Measurements from ENCODE around the gene FUCA2.
"Not testable (repeated sequence)": the region's sequence is repeated elsewhere in the genome, so short reads cannot be mapped to it uniquely, and the experiment has no call there.

Gene FUCA2

DNA sequence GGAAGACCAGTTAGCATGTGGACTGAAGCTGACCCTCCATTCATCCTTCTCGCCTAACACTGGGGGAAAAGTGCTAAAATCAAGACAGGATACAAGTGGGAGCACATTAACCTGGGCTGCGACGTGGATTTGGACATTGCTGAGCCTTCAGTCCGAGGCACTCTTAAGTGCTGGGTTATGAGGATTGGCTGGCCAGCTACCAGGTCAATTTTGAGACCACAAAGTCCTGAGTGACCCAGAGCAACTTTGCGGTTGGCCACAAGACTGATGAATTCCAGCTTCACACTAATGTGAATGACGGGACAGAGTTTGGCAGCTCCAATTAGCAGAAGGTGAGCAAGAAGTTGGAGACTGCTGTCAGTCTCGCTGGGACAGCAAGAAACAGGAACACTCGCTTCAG lies 20.7 kb downstream of the FUCA2 start:
- DNase-seq, result no peak

DNA sequence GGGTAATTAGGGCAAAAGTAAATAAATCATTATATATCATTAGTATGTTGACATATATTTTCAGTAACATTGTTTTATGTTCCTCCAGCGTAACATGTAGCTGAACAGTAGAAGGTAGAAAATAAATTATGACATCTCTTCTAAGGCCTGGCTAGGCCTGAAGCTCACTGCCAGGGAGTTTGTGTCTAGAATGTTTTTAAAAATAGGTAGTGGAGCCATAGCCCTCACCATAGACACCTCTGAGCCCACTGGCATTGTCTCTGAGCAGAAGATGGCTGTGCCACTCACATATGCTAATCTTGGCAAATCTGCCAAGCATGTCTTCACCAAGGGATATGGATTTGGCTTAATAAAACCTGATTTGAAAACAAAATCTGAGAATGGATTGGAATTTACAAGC lies 21.3 kb downstream of the FUCA2 start:
- DNase-seq, result no peak

DNA sequence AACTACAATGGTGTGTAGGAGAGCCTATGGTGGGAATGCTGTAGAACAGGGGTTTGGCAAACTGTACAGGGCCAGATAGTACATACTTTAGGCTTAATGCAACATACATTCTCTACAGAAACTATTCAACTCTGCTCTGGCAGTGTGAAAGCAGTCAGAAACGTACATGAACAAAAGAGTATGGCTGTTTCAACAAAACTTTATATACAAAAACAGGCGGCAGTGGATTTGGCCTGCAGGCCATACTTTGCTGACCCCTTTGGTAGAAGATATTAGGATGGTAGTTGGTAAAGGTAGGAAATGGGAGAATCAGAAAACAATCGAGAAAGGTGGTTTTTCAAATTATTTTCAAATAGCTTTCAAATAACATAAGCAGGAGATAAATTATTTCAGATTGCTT lies 24.8 kb downstream of the FUCA2 start:
- no peak for DNase-seq

DNA sequence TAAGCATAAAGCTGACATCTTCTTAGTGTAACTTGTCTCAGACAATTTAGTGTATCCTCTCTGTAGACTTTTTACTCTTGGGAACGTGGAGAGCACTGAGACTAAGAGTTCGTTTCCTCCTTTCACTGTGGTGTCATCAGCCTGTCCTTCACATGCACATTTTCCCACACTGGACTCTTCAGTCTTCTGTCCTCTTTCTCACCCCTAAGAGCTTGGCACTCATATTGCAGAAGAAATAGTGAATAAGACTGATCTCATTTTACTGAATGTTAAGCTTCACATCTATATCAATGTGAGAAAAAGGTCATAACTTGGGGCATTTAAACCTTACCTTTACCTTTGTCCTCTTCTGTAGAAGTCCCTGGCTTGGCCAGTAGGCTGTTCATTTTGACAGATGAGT lies 25.6 kb downstream of the FUCA2 start:
- DNase-seq, result no peak

DNA sequence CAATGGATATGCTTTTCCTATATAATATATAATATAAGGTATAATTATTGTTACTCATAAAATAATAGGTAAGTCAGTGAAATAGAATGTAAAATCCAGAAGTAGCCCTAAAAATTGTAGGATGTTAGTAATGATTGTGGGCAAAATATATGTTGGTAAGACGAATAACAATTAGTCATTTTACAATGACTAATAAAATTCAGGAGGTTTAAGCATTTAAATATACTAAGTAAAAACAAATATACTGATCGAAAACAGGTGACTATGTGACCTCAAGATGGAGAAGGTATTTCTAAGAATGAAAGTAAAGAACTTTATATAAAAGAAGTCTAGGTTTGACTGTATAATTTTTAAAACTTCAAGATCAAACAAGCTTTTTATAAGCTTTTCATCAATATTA lies 28.9 kb downstream of the FUCA2 start:
- DNase-seq, result no peak

DNA sequence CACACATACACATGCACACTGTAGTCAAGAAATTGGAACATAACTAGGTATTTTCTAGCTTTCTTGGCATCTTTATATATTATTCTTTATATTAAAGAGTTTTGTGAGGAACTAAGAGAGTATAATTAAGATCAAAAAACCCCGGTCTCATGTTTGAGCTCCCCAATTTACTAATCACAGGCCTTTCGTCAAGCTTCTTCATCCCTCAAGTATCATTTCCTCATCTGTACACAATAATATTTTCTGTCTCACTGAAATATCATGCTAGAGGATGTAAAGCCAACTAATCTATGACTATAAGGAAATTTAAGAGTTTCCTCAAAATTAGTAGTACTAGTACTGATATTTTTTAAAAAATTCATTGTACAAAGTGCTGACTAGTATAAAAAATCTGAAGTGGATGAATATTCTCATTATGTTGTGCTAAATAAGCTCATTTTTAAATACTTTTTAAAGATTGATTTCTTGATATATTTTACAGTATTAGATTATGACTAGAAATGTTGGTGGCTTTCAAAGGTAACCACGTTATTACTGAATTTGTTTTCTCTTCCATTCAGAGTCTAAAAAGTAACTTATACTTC lies 32.9 kb downstream of the FUCA2 start:
- DNase-seq, result no peak

DNA sequence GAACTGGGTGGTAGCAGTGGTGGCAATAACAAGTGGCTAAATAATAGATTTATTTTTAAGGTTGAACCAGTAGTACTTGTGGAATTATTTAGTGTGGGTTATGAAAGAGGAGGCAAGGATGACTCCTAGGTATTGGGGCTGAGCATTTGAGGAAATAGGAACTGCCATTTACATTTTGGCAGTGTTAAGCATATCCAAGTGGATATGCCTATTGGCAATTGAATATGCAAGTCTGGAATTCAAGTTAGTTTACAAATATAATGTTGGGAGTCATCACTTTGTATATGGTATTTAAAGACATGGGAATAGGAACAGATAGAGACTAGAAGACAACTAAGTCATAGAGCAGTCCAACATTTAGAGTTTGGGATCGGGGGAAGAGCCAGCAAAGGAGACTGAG lies 35.0 kb downstream of the FUCA2 start:
- no peak for DNase-seq

DNA sequence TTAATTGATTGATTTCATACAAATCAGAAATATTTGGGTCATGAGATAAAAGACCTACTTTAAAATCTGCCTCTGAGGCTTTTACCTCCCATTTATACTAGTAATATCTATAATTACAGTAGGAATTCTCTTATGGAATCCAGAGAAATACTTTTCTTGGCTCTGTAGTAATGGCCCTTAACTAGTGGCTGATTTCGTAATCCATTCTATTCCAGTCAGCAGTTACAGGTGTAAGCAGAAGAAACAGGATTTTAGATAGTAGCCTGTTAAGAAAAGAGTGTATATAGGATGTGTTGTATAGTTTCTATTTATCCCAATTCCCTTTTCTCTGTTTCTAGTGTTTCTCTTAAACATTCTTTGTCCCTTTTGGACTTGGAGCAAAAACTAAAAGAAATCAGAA lies 39.7 kb downstream of the FUCA2 start:
- no peak for DNase-seq

DNA sequence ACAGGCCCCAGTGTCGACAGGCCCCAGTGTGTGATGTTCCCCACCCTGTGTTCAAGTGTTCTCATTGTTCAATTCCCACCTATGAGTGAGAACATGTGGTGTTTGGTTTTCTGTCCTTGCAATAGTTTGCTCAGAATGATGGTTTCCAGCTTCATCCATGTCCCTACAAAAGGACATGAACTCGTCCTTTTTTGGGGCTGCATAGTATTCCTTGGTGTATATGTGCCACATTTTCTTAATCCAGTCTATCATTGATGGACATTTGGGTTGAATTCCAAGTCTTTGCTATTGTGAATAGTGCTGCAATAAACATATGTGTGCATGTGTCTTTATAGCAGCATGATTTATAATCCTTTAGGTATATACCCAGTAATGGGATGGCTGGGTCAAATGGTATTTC lies 42.7 kb downstream of the FUCA2 start:
- not testable (repeated sequence) for DNase-seq

DNA sequence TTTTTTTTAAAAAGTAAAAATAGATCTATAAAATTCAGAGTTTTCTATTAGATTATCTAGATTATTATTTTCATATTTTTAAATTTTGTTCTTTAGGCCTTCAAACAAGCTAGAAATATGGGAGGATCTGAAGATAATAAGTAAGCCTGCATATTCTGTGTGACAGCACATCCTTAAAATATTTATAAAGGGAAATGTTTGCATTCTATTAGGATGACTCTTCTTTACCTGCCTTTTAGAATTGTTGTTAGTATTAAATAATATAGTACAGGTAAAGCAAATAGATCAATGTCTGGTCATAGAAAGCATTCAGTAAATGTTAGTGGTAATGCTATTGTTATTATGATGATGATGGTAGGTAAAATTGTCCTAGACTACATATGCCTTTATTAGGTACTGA lies 43.5 kb downstream of the FUCA2 start:
- no peak for DNase-seq

DNA sequence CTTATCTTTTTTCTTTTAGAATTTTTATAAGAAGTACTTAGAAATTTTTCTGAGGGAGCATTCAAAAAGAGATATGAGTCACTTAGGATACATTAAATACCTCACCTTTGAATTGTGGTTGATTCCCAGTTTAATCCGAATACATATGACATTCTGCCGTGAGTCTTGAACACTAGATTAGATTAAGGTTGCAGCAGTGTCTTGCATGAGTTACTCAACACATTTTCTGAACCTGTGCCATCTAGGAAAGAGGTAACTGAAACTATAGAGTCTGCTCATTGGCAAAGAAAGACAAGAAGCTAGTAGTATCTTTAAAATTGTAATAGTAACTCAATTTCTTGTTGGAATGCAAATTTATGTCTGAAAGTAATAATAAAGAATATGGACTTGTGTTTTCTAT lies 46.0 kb downstream of the FUCA2 start:
- no peak for DNase-seq

DNA sequence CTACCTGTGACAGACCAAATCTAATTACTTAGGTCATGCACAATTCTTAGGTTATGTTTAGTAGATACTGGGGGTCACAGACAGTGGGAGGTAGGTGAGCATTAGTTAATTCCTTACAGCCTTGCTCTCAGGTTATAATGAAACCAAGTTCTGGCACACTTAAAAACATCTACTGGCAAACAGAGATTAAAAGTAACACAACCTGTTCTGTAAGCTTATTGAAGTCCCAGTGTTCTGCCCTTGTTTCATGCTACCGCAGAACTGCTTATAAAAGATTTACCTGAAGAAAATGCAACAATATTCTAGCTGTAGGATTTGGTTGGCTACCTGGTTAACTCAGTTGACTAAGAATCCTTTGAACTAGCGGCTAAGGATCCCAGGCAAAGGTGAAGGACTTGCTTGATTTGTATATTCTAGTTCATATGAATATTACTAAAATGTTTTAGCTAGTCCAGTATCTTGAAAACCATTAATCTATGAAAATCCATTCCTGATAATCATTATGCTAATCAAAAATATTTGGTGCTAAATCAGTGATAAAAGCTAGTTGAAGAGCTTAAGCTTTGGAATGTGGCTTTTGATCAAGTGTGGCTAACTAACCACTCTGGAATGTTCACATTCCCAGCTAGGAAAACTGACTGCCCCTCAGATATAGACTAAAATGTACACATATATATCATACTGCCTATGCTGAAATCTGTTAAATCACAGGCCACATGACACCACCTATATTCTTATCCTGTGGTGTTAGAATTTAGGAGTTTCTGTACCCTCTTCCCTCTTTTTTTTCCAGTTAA lies 53.8 kb downstream of the FUCA2 start:
- DNase-seq, result no peak

DNA sequence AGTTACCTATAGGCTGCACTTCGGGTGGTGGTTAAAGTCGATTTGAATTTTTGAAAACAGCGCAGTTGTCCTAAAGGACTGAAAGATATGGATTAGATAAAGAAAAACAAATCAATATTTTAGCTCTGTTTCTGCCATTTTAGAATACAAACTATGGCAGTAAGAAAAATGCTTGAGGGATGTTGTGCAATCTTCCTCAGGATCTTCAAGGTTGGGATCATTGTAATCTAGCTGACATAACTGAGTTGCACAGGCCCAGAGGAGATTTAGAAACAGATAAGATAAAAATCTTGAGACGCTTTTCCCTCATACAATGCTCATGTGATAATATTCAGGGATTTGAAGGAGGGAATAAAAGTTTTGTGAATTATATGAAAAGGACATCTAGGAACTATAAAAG lies 60.0 kb downstream of the FUCA2 start:
- DNase-seq, result no peak

DNA sequence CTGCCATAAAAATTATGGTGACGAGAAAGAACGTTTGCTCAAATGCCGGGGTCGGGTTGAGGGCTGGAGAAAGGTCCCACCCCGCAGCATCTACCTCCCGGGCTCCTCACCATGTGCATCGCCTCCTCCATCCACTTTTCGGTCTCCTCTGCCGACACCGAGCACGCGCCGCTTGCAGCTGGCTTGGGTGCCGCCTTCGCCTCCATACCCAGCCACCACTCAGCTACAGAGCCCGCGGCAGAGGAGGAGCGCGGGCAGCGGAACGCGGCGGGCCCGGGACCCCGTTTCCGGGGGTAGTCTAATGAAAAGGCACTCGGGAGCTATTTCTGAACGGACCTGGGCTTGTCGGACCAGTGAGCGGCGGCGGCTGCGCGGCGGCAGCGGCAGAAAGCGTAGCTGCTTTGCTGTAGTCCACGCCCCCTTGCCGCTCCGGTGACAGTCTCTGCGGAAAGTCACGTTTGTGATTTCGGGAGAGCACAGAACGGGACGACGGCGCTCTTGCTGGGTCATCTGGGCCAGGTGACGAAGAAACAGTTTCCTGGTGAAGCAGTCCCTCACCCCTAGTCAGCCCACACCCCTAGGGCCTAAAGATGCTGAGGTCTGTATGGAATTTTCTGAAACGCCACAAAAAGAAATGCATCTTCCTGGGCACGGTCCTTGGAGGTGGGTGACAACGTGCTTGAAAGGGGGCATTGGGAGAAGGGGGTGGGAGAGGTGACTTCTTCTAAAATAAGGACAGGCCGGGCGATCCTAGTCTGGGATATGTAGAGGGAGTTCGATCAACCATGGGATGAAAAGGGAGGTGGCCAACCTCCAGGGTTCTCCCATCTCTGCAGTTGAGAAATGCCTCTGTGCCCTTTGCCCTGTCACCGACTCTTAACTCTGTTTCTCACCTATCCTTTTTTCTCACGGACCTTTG lies 60.8 kb downstream of the FUCA2 start, which contains the start of the genes ADAT2 and PEX3:
ADAT2 (minus strand) TSS at position 243 of the 919 bp plus-strand sequence; CDS start at position 206, 37 bp downstream.
PEX3 (plus strand) TSS at position 353 of the 919 bp plus-strand sequence; CDS start at position 591, 238 bp downstream.
- peak; percentile 88 for DNase-seq

DNA sequence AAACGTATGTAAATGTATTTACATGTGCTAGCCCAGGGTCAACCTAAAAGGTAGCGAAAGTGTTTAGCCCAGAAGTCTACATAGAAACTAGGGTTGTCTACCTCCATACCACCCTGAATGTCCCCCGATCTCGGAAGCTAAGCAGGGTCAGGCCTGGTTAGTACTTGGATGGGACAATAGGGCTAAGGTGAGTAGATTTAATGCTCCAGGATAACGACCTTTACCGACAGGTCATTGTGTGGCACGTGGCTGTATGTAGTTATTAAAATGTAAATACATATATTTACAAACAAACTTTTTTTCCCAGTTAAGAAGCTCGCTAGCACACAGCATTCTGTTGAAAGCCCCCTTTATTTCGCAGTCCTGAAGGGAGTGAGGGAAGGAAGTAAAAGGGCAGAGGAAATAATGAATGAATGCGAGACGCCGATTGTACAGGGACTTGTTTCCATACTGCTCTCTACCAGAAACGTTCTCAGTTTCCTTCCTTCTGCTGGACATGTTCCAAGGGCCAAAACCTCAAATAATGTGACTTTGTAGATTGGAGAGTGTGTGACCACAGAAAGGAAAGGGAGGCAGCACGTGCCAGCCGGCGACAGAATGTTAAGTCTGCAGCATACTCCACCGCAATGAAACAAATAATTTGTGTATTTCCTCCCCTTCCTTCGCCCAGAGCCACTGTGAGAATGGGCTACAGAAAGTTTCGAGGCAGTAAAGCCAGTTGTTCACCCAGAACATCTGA lies 61.6 kb downstream of the FUCA2 start:
- no peak for DNase-seq

DNA sequence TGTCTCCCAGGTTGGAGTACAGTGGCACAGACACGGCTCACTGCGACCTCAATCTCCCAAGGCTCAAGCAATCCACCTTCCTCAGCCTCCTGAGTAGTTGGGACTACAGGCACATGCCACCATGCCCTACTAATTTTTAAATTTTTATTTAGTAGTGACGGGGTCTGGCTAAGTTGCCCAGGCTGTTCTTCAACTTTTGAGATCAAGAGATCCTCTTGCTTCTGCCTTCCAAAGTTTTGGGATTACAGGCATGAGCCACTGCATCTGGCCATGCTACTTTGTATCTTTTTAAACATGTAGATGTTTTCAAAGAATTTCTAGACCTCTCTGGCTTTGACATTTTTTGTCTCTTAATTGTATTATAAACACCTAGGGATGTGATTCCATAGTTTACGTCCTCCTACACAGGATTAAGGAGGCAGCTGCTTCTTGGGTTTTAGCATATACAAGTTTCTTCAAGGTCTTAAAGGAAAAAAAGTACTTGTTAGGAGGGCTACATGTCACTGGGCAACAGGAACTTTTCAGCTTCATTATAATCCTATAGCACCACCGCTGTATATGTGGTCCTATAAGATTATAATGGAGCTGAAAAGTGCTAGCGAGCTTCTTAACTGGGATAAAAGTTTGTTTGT lies 62.3 kb downstream of the FUCA2 start:
- no peak for DNase-seq

DNA sequence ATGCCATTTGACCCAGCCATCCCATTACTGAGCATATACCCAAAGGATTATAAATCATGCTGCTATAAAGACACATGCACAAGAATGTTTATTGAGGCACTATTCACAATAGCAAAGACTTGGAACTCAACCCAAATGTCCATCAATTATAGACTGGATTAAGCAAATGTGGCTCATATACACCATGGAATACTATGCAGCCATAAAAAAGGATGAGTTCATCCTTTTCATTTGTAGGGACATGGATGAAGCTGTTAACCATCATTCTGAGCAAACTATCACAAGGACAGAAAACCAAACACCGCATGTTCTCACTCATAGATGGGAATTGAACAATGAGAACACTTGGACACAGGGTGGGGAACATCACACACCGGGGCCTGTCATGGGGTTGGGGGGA lies 63.7 kb downstream of the FUCA2 start:
- not testable (repeated sequence) for DNase-seq
